ENCODE results near the gene APLNR. TPM values are rescaled to one million over a fixed set of nuclear protein-coding genes. Genes with fewer than 3 reads are reported as not detected.
A peak's percentile ranks its signal among the peaks of the same experiment; 100 is the strongest.

Gene APLNR
- total and polyA plus RNA-seq, 2 of the 8 experiments (the other 6 are each of a cell fraction or from before 2014, with no cell fraction given), result 0.80 TPM; not detected in 1

DNA sequence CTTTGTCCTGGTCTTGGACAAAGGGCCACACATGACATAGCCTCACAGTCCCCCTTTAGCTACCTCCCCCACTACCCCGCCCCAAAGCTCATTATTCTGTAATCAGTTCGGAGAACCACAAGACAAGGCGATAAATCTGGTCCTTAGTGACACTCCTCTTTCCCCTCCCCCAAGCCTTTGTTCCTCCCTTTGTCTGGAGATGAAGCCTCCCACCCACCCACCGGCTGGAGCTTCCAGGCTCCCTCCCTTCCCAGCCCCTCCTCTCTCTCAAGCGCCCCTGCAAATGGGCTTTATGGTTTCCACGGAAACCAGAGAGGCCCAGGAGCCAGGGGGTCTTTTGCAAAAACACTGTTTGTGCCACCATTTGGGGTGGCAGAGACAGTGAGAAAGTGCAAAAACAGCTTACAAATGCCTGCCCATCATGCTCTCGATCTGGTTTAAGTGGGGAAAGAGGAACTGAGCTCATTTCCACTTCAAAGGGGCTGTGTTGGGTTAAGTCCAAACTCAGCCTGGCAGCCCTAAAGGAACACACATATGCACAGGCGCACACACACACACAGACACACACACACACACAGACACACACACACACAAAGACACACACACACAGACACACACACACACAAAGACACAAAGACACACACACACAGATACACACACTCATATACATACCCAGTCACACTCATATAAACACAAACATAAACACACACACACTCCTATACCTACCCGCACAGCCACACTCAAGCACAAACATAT, 23.5 kb downstream of the APLNR start:
- H3K23ac ChIP-seq (ENCODE audit: insufficient read length), result no peak overlapping the region
- FAIRE-seq (no peak), DNase-seq (ENCODE audit: low read depth in 1 of 2, low spot score in 2 of 2) (peak in 1 of 2 experiments; percentile 65)
- no peak overlapping the region for H3K14ac ChIP-seq (ENCODE audit: insufficient read length)
- no peaks in the 10 kb centered on the region for H3K9me3 ChIP-seq (ENCODE audit: insufficient read depth in 2 of 2, low read depth in 1 of 2, low read length in 1 of 2)
- H4K8ac ChIP-seq (ENCODE audit: extremely low read depth, insufficient read depth, low read length), result no peak overlapping the region
- no peaks in the 10 kb centered on the region for H4K20me1 ChIP-seq (replicated peaks in 1 of 2; ENCODE audit: control insufficient read depth in 1 of 2, insufficient read depth in 2 of 2, low read length in 2 of 2)
- POLR2A ChIA-PET (ENCODE audit: partially characterized antibody), result interaction anchor here (1.0 to 1.5 kb wide), 3 partner anchors 10 to 32 kb away, joined by 4 to 6 read pairs (median 5); partner anchors contain the start of gene LRRC55
- peak overlapping the region; percentile 98 for H2BK12ac ChIP-seq (ENCODE audit: low read depth, low read length)
- H2BK15ac ChIP-seq (ENCODE audit: low read length), result peak overlapping the region; percentile 99; the same call in 1 of the 2 replicates
- H4K5ac ChIP-seq (ENCODE audit: insufficient read length, low read depth, low read length), result no peak overlapping the region
- H3K4me1 ChIP-seq (replicated peaks in 1 of 4; ENCODE audit: control insufficient read depth in 3 of 4, insufficient read depth in 4 of 4, low read length in 3 of 4), result peaks cover 4 to 14% (median 11%) of the 10 kb centered on the region in 4 experiments; a peak in 6 of 7 replicates
- CTCF ChIA-PET (ENCODE audit: partially characterized antibody), result interaction anchor here (0.6 to 6.4 kb wide), 6 partner anchors 11 to 83 kb away, joined by 3 to 37 read pairs (median 4); no protein-coding TSS in a partner anchor
- H3K27me3 ChIP-seq (replicated peaks in 1 of 4; ENCODE audit: control insufficient read depth in 3 of 4, extremely low read depth in 1 of 4, insufficient read depth in 3 of 4, low read length in 3 of 4), result no peaks in the 10 kb centered on the region
- H3K4me3 ChIP-seq (ENCODE audit: extremely low read depth in 1 of 4, insufficient read depth in 2 of 4, low read depth in 3 of 4, low read length in 4 of 4), result peak overlapping the region in 3 of 4 experiments; percentile 15 to 42 (median 19); a peak in 4 of 8 replicates
- H4K91ac ChIP-seq (replicated peaks; ENCODE audit: insufficient read length, low read length), result peak overlapping the region; percentile 76
- no peak overlapping the region for H3K56ac ChIP-seq (replicated peaks; ENCODE audit: insufficient read length, low read depth, low read length)
- peak overlapping the region; percentile 94; the same call in 1 of the 2 replicates for H2AFZ ChIP-seq (ENCODE audit: low read length)
- H3K23me2 ChIP-seq (ENCODE audit: low read depth, low read length), result peaks cover 8% of the 10 kb centered on the region; the same call in 1 of the 2 replicates
- 31% methylated on average over 9 of the region's 9 CpGs; no CpG with 5 or more reads in 1 of the 2 experiments for WGBS, 2 experiments (ENCODE audit: extremely low coverage in 1 of 2, insufficient coverage in 1 of 2, insufficient read length in 1 of 2, insufficient replicate concordance in 2 of 2, low coverage in 1 of 2, low lambda C conversion rate in 2 of 2, missing lambda C conversion rate in 1 of 2)
- no peak overlapping the region for H2BK120ac ChIP-seq (replicated peaks; ENCODE audit: low read depth, low read length)
- peak overlapping the region; percentile 97 for H2BK20ac ChIP-seq (ENCODE audit: low read length)
- H3K4me2 ChIP-seq (ENCODE audit: insufficient read depth in 1 of 2, low read depth in 2 of 2, low read length in 2 of 2), result peak overlapping the region; percentile 60 to 90
- no peak overlapping the region for H3K4ac ChIP-seq (replicated peaks; ENCODE audit: insufficient read length, low read depth, low read length)
- H3K27ac ChIP-seq (ENCODE audit: low read depth, low read length), result 0 out of 2 replicates have a peak overlapping the region, but pooled peaks have one; percentile 23
- H3K9ac ChIP-seq (replicated peaks in 1 of 4; ENCODE audit: extremely low read depth in 1 of 4, low read depth in 3 of 4, low read length in 3 of 4), result peak overlapping the region in 1 of 4 experiments; percentile 47; a peak in 3 of 7 replicates
- H3K79me2 ChIP-seq (ENCODE audit: control insufficient read depth in 1 of 2, insufficient read depth in 2 of 2, low read length in 2 of 2), result no peaks in the 10 kb centered on the region
- H3K36me3 ChIP-seq (ENCODE audit: control insufficient read depth in 2 of 4, insufficient read depth in 4 of 4, low read length in 3 of 4), result no peaks in the 10 kb centered on the region
- no peaks in the 10 kb centered on the region for H3K79me1 ChIP-seq (ENCODE audit: low read depth, low read length)
- H2BK5ac ChIP-seq (ENCODE audit: low read depth, low read length), result peak overlapping the region; percentile 88
- peak overlapping the region; percentile 81 for H3K18ac ChIP-seq (ENCODE audit: extremely low read depth, low read length)
- peak overlapping the region; percentile 97 for H2AK5ac ChIP-seq (ENCODE audit: low read depth, low read length)
- TF ChIP-seq CHD1 (IDR thresholded peaks at IDR 0.05; ENCODE audit: low read depth, low read length) (no peak), TCF12 (IDR thresholded peaks at IDR 0.05; ENCODE audit: low read depth, low read length) (no peak), CTBP2 (IDR thresholded peaks at IDR 0.05; ENCODE audit: borderline replicate concordance, insufficient read depth, insufficient read length, low read length) (peak; percentile 25), E2F6 (IDR thresholded peaks at IDR 0.05) (no peak), CREB1 (IDR thresholded peaks at IDR 0.05) (no peak), SAP30 (IDR thresholded peaks at IDR 0.05; ENCODE audit: insufficient read depth, insufficient replicate concordance, low read length) (no peak), SIRT6 (IDR thresholded peaks at IDR 0.05; ENCODE audit: low read length) (no peak), CEBPB (IDR thresholded peaks at IDR 0.05; ENCODE audit: low read depth, low read length) (no peak), EZH2 (IDR thresholded peaks at IDR 0.05; ENCODE audit: low read depth, low read length, severe bottlenecking) (no peak), GABPA (IDR thresholded peaks at IDR 0.05; ENCODE audit: borderline replicate concordance, insufficient read depth, low read length) (no peak), HDAC6 (IDR thresholded peaks at IDR 0.05; ENCODE audit: low read depth, low read length) (no peak)
